HepG2 (cell line): ENCODE measurements around the gene IMPG2. TPM values are rescaled to one million over a fixed set of nuclear protein-coding genes. Genes with fewer than 3 reads are reported as not detected.

Experiments
- ATAC-seq: fragments of 200-7000 bp; cut with Tn5 transposase; 3 replicates; pipeline ENCODE4 v1.9.1; 2020; ENCODE audit warnings: mild to moderate bottlenecking, moderate library complexity
- BruUV-seq: library from RNA; stranded (reverse); fragments of 400-500 nt; replicated peaks from 2 replicates; lab custom pipeline; 2021; lab: Mats Ljungman, UMichigan
- CTCF ChIA-PET: fragments of 300-600 bp; formaldehyde crosslinking; extraction: SDS; loops from one replicate; lab custom pipeline; 2021; ENCODE audit warnings: low total read pairs, inconsistent platforms, low intra/inter-chr PET ratio; lab: Yijun Ruan, JAX
- POLR2A ChIA-PET: fragments of 350-600 bp; sonication (Branson Sonifier 250); formaldehyde crosslinking; loops from one replicate; lab custom pipeline; 2020; ENCODE audit warnings: antibody characterized with exemption, inconsistent platforms; lab: Yijun Ruan, JAX
- DNase-seq: peaks from one replicate; pipeline ENCODE4 v3.0.0-alpha.2; 2015; ENCODE audit warnings: low spot score
- FAIRE-seq: peaks from 3 replicates; lab custom pipeline; 2011; peaks lifted over from hg19 to GRCh38; lab: Jason Lieb, UNC
- H2AFZ ChIP-seq: one replicate; pipeline ENCODE4 v1.6.1; 2011; ENCODE audit warnings: low read length, inconsistent platforms
- H3K27ac ChIP-seq: fragments of 300-600 bp; 3 replicates; pipeline ENCODE4 v1.8.0; 2011; ENCODE audit warnings: mixed run types, mild to moderate bottlenecking, mixed read lengths, low read length, inconsistent platforms; ENCODE audit not compliant: insufficient read depth; ENCODE audit errors: extremely low read length
- H3K27me3 ChIP-seq, 2 experiments: fragments of 200-600 bp in 1 of 2; 2 replicates in 1 of 2; 3 replicates in 1 of 2; pipeline versions ENCODE4 v1.6.0 to v1.8.0; 2011; ENCODE audit warnings: low read length in 2 of 2, mild to moderate bottlenecking in 2 of 2, moderate library complexity in 2 of 2, inconsistent platforms in 1 of 2; ENCODE audit not compliant: insufficient read depth in 2 of 2, control insufficient read depth in 1 of 2
- H3K36me3 ChIP-seq, 2 experiments: fragments of 200-600 bp in 1 of 2; replicated peaks in 1 of 2; 2 replicates in 1 of 2; 3 replicates in 1 of 2; pipeline versions ENCODE4 v1.5.1 to v1.8.0; 2011; ENCODE audit warnings: low read length in 2 of 2, inconsistent platforms in 1 of 2; ENCODE audit not compliant: insufficient read depth in 2 of 2, control insufficient read depth in 1 of 2
- H3K4me1 ChIP-seq: 2 replicates; pipeline ENCODE4 v1.5.1; 2012; ENCODE audit warnings: low read length, inconsistent platforms; ENCODE audit not compliant: insufficient read depth
- H3K4me2 ChIP-seq: 2 replicates; pipeline ENCODE4 v1.6.0; 2011; ENCODE audit warnings: low read depth, low read length, inconsistent platforms
- H3K4me3 ChIP-seq, 3 experiments: fragments of 200-600 bp in 1 of 3; sonication (generic), shearing (Covaris generic) in 1 of 3; replicated peaks in 1 of 3; 2 replicates each; pipeline ENCODE4 v1.5.1; 2011 to 2016; ENCODE audit warnings: low read length in 3 of 3, inconsistent platforms in 2 of 3, low read depth in 2 of 3, mild to moderate bottlenecking in 2 of 3, control low read depth in 1 of 3, mixed read lengths in 1 of 3; ENCODE audit not compliant: insufficient read depth in 1 of 3
- H3K79me2 ChIP-seq: one replicate; pipeline ENCODE4 v1.6.1; 2011; ENCODE audit warnings: low read length, inconsistent platforms; ENCODE audit not compliant: insufficient read depth
- H3K9ac ChIP-seq: 2 replicates; pipeline ENCODE4 v1.6.0; 2011; ENCODE audit warnings: mild to moderate bottlenecking, low read depth, low read length, inconsistent platforms; ENCODE audit not compliant: insufficient read depth
- H3K9me3 ChIP-seq: 2 replicates; pipeline ENCODE4 v1.5.1; 2012; ENCODE audit warnings: mild to moderate bottlenecking, low read length
- H4K20me1 ChIP-seq: 2 replicates; pipeline ENCODE4 v1.6.0; 2011; ENCODE audit warnings: inconsistent platforms, mild to moderate bottlenecking, low read length, moderate library complexity; ENCODE audit not compliant: insufficient read depth
- EP300 ChIP-seq, 3 experiments: sonication (generic) in 1 of 3; formaldehyde crosslinking in 1 of 3; IDR thresholded peaks; 2 replicates each; pipeline versions ENCODE4 v1.5.1 to v1.6.1; 2011 to 2020; ENCODE audit warnings: low read depth in 2 of 3, low read length in 2 of 3, borderline replicate concordance in 1 of 3, improper control_type of control experiment in 1 of 3, mild to moderate bottlenecking in 1 of 3, missing genetic modification reagents in 1 of 3, moderate library complexity in 1 of 3
- ISX ChIP-seq: sonication (generic); formaldehyde crosslinking; conservative IDR thresholded peaks from 2 replicates; pipeline ENCODE4 v1.5.0; 2020; ENCODE audit warnings: missing genetic modification reagents
- LCORL ChIP-seq, 2 experiments: fragments of 450-650 bp in 1 of 2; sonication (generic) in 1 of 2; formaldehyde crosslinking in 1 of 2; IDR thresholded peaks; 2 replicates each; pipeline versions ENCODE4 v1.5.0 to v1.6.1; 2017 to 2020; ENCODE audit warnings: antibody characterized with exemption in 1 of 2, missing genetic modification reagents in 1 of 2
- NAIF1 ChIP-seq: sonication (generic); formaldehyde crosslinking; IDR thresholded peaks from 2 replicates; pipeline ENCODE4 v1.5.0; 2020; ENCODE audit warnings: mild to moderate bottlenecking, missing genetic modification reagents, borderline replicate concordance
- NFRKB ChIP-seq: fragments of 450-650 bp; IDR thresholded peaks from 2 replicates; pipeline ENCODE4 v1.6.1; 2017
- PPARG ChIP-seq: conservative IDR thresholded peaks from 2 replicates; pipeline ENCODE4 v1.6.1; 2016; ENCODE audit warnings: missing biosample characterization, missing genetic modification reagents
- PRMT3 ChIP-seq: sonication (generic); formaldehyde crosslinking; IDR thresholded peaks from 2 replicates; pipeline ENCODE4 v1.8.1; 2022; ENCODE audit warnings: low read depth, mild to moderate bottlenecking, moderate library complexity, missing genetic modification reagents, borderline replicate concordance
- RNF2 ChIP-seq: fragments of 450-650 bp; conservative IDR thresholded peaks from 2 replicates; pipeline ENCODE4 v1.6.1; 2016; ENCODE audit warnings: low read depth
- SIN3B ChIP-seq: fragments of 150-350 bp; IDR thresholded peaks from 2 replicates; pipeline ENCODE4 v1.6.1; 2014; ENCODE audit warnings: low read length
- SNAPC2 ChIP-seq: sonication (generic); formaldehyde crosslinking; IDR thresholded peaks from 2 replicates; pipeline ENCODE4 v1.8.1; 2022; ENCODE audit warnings: mild to moderate bottlenecking, missing genetic modification reagents
- SP140L ChIP-seq: sonication (generic); formaldehyde crosslinking; IDR thresholded peaks from 2 replicates; pipeline ENCODE4 v1.4.0; 2020; ENCODE audit warnings: missing genetic modification reagents, borderline replicate concordance
- SP2 ChIP-seq: sonication (generic); formaldehyde crosslinking; IDR thresholded peaks from 2 replicates; pipeline ENCODE4 v1.5.1; 2020; ENCODE audit warnings: mild to moderate bottlenecking, missing genetic modification reagents
- TP53 ChIP-seq: sonication (generic); formaldehyde crosslinking; conservative IDR thresholded peaks from 2 replicates; pipeline ENCODE4 v1.4.0; 2020; ENCODE audit warnings: missing genetic modification reagents
- ZNF263 ChIP-seq: sonication (generic); formaldehyde crosslinking; IDR thresholded peaks from 2 replicates; pipeline ENCODE4 v1.4.0; 2020; ENCODE audit warnings: missing genetic modification reagents
- ZNF33A ChIP-seq: sonication (generic); formaldehyde crosslinking; IDR thresholded peaks from 2 replicates; pipeline ENCODE4 v1.5.1; 2020; ENCODE audit warnings: missing genetic modification reagents, mild to moderate bottlenecking, moderate library complexity, borderline replicate concordance
- ZNF383 ChIP-seq: sonication (generic); formaldehyde crosslinking; IDR thresholded peaks from 2 replicates; pipeline ENCODE4 v1.4.0; 2020; ENCODE audit warnings: missing genetic modification reagents, mild to moderate bottlenecking, borderline replicate concordance
- ZNF644 ChIP-seq: IDR thresholded peaks from 2 replicates; pipeline ENCODE4 v1.6.1; 2016; ENCODE audit warnings: low read depth
- WGBS: methylation state at CpG from one replicate; pipeline ENCODE4 v1.1.6; 2017; ENCODE audit warnings: low lambda C conversion rate; 5-methylcytosine and 5-hydroxymethylcytosine counted together
- in situ Hi-C: cut with HindIII; loops from 2 replicates; pipeline ENCODE4 v1.10.0; 2017; ENCODE audit warnings: low pct_unique_long_range_greater_than_20kb; ENCODE audit not compliant: extremely low pct_ligation_motif_present
- intact Hi-C: fragments of 100-400 bp; cut with micrococcal nuclease; formaldehyde crosslinking; loops from one replicate; pipeline ENCODE4 v1.10.0; 2022; ENCODE audit not compliant: unreplicated experiment
- polyA plus RNA-seq, 8 experiments: library from polyadenylated mRNA; depleted of rRNA in 3 of 8; stranded (reverse) in 7 of 8; unstranded in 1 of 8; fragments of >200 nt; fragmentation: Illumina TruSeq in 4 of 8; extraction: Trizol in 4 of 8; gene quantifications; 2 replicates each; pipeline versions ENCODE4 v1.2.1 to v1.2.3, GENCODE V29; 2011 to 2016; ENCODE audit warnings: low read depth in 4 of 8, missing spikeins in 1 of 8, mixed read lengths in 1 of 8; ENCODE audit not compliant: insufficient read depth in 1 of 8
- total RNA-seq, 5 experiments: library from RNA; depleted of rRNA; stranded (reverse); fragments of >200 nt; fragmentation: Illumina TruSeq; extraction: Trizol; gene quantifications; 2 replicates each; pipeline ENCODE4 v1.2.3, GENCODE V29; 2016; ENCODE audit warnings: low read depth in 1 of 5
- TF ChIP-seq, protein P1 (sequence below): IDR thresholded peaks from 2 replicates; pipeline ENCODE4 v1.6.1; 2016; ENCODE audit warnings: low read depth, borderline replicate concordance
- TF ChIP-seq, protein P2 (sequence below): sonication (generic); formaldehyde crosslinking; IDR thresholded peaks from 2 replicates; pipeline ENCODE4 v1.5.0; 2020; ENCODE audit warnings: mild to moderate bottlenecking, missing genetic modification reagents

IMPG2 gene
- total and polyA plus RNA-seq, 2 of the 13 experiments (the other 11 are each of a cell fraction or from before 2014, with no cell fraction given) = 0.02 to 0.03 TPM

GRCh38 chr3:101179637-101180036 is 140.7 kb downstream of the IMPG2 start:
- H3K4me1 ChIP-seq = no peaks in the 10 kb centered on the region
- 0% methylated on average over 3 of the region's 3 CpGs for WGBS
- no peaks in the 10 kb centered on the region for H3K79me2 ChIP-seq
- BruUV-seq = no TSS peak
- H3K9me3 ChIP-seq = no peaks in the 10 kb centered on the region
- in situ Hi-C loops = no loop called here
- no peaks in the 10 kb centered on the region for H3K36me3 ChIP-seq
- DNase-seq (no peak), FAIRE-seq (no peak), ATAC-seq (no peak)
- TF ChIP-seq SNAPC2 (CRISPR knock-in tag) (no peak), SP140L (CRISPR knock-in tag) (no peak), ZNF263 (CRISPR knock-in tag) (no peak), RNF2 (no peak), NFRKB (no peak), NAIF1 (no peak)
- H4K20me1 ChIP-seq = no peaks in the 10 kb centered on the region
- H3K27ac ChIP-seq = no peak overlapping the region
- intact Hi-C loops = no loop called here
- H3K4me3 ChIP-seq = no peak overlapping the region
- H3K4me2 ChIP-seq = no peak overlapping the region
- ChIA-PET POLR2A (no interaction called here), CTCF (no interaction called here)
- no peak overlapping the region for H3K9ac ChIP-seq
- H3K27me3 ChIP-seq = no peaks in the 10 kb centered on the region
- H2AFZ ChIP-seq = no peak overlapping the region

DNA sequence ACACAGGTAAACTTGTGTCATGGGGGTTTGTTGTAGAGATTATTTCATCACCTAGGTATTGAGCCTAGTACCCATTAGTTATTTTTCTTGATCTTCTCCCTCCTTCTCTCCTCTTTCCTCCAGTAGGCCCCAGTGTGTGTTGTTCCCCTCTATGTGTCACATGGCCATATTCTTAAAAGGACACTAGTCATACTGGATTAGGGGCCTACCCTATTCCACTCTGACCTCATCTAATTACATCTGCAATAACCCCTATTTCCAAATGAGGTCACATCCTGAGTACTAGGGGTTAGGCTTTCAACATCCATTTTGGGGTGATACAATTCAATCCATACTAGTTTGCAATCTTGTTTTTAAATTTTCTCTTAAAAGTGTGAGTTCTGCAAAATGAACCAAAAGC is 142.8 kb downstream of the IMPG2 start:
- no peaks in the 10 kb centered on the region for H3K9me3 ChIP-seq
- no peak overlapping the region for H3K9ac ChIP-seq
- H3K4me2 ChIP-seq = no peak overlapping the region
- in situ Hi-C loops = no loop called here
- no peaks in the 10 kb centered on the region for H3K27me3 ChIP-seq
- intact Hi-C loops = no loop called here
- no peak overlapping the region for H3K4me3 ChIP-seq
- H3K27ac ChIP-seq = no peak overlapping the region
- BruUV-seq = no TSS peak
- POLR2A ChIA-PET = no interaction called here
- H4K20me1 ChIP-seq = no peaks in the 10 kb centered on the region
- no peak for FAIRE-seq
- no peak for ATAC-seq
- no peak for DNase-seq
- no peaks in the 10 kb centered on the region for H3K79me2 ChIP-seq
- no peaks in the 10 kb centered on the region for H3K36me3 ChIP-seq
- H2AFZ ChIP-seq = no peak overlapping the region
- no peaks in the 10 kb centered on the region for H3K4me1 ChIP-seq
- CTCF ChIA-PET = no interaction called here
- TF ChIP-seq PRMT3 (CRISPR knock-in tag) (no peak), SP2 (CRISPR knock-in tag) (no peak), ZNF383 (CRISPR knock-in tag) (no peak), SIN3B (no peak), ZNF644 (CRISPR knock-in tag) (no peak), ISX (CRISPR knock-in tag) (no peak), LCORL (IDR thresholded peaks at IDR 0.05) (no peak), LCORL (CRISPR knock-in tag; IDR thresholded peaks at IDR 0.05) (no peak), EP300 (IDR thresholded peaks at IDR 0.05; ENCODE audit: low read depth in 2 of 2, low read length in 2 of 2) (no peak), EP300 (CRISPR knock-in tag; IDR thresholded peaks at IDR 0.05; ENCODE audit: borderline replicate concordance) (no peak), PPARG (CRISPR knock-in tag) (no peak), ZNF33A (CRISPR knock-in tag) (no peak), TP53 (CRISPR knock-in tag) (no peak)
- TF ChIP-seq, protein P1, sequence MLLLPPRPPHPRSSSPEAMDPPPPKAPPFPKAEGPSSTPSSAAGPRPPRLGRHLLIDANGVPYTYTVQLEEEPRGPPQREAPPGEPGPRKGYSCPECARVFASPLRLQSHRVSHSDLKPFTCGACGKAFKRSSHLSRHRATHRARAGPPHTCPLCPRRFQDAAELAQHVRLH = no peak
- TF ChIP-seq, protein P2, sequence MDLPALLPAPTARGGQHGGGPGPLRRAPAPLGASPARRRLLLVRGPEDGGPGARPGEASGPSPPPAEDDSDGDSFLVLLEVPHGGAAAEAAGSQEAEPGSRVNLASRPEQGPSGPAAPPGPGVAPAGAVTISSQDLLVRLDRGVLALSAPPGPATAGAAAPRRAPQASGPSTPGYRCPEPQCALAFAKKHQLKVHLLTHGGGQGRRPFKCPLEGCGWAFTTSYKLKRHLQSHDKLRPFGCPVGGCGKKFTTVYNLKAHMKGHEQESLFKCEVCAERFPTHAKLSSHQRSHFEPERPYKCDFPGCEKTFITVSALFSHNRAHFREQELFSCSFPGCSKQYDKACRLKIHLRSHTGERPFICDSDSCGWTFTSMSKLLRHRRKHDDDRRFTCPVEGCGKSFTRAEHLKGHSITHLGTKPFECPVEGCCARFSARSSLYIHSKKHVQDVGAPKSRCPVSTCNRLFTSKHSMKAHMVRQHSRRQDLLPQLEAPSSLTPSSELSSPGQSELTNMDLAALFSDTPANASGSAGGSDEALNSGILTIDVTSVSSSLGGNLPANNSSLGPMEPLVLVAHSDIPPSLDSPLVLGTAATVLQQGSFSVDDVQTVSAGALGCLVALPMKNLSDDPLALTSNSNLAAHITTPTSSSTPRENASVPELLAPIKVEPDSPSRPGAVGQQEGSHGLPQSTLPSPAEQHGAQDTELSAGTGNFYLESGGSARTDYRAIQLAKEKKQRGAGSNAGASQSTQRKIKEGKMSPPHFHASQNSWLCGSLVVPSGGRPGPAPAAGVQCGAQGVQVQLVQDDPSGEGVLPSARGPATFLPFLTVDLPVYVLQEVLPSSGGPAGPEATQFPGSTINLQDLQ (CRISPR knock-in tag) = no peak
